NCI-H526 treated with DMSO at 0.1 percent for 48 hours (cell line): ENCODE results near the gene TNNT2.

Experiments used
- DNase-seq: peaks from one replicate; lab custom pipeline; 2025; lab: John Stamatoyannopoulos, UW

TNNT2 gene

DNA sequence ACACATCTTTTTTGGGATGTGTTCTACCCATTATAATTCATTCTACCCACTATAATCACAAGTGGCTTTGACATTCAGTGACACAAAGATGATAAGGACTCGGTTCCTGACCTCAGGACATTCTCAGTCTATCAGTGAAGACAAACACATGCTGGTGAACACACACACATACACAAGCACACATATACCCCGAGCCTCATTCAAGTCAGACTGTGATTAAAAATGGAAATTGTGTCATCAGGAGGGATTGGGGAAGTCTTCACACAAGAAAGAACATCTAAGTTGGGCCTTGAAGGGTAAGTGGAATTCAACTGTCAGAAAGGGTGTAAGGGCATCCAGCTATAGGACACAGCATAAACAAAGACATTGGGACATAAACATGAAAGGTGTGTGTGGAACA lies 24.2 kb upstream of the TNNT2 start:
- DNase-seq, result no peak

- no peak for DNase-seq
Observed at GRCh38 chr1:201400852-201401230, 23.4 kb upstream of the TNNT2 start.

GRCh38 chr1:201400212-201400851 lies 22.9 kb upstream of the TNNT2 start:
- DNase-seq, result no peak

- DNase-seq, result peak; percentile 40
Observed at GRCh38 chr1:201399352-201400126, 22.1 kb upstream of the TNNT2 start.

DNA sequence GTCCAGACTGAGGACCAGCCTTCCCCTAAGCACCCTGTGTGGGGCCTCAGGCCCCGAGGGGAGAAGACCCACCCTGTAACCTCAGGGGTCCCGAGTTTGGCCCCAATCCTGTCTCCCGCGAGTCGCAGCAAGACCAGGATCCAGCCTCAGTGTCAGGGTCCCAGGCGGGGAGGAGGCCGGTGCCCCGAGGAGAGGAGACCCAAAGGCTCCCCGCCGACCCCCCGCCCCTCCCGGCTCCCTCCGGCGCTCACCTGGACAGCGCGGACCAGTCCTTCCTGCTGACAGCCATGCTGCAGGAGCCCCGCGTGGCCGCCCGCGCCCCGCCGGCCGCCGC lies 21.5 kb upstream of the TNNT2 start, which contains the start of gene LAD1:
Gene LAD1, minus strand, starts transcription at position 307 of the 334 bp plus-strand sequence. Its CDS starts 18 bp downstream, at position 289.
- DNase-seq, result no peak

DNA sequence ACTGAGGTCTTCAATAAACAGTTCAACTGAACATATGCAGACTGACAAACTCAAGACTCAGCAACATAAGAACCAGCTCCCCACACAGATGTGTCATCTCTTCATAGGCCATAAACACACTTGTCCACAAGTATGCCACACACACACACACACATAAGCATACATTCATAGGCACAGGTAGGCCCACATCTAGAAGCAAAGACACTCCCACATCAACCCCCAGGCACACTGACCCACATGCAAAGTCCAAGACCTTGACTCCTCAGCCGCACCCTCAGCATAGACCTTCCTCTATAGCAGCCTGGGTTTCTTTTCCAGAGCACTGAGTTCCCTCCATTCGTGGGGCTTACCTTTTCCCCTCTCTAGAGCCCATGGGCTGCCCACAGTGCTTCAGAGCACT lies 20.2 kb upstream of the TNNT2 start:
- no peak for DNase-seq

- DNase-seq, result no peak
Observed at GRCh38 chr1:201396861-201397464, 19.5 kb upstream of the TNNT2 start.

DNA sequence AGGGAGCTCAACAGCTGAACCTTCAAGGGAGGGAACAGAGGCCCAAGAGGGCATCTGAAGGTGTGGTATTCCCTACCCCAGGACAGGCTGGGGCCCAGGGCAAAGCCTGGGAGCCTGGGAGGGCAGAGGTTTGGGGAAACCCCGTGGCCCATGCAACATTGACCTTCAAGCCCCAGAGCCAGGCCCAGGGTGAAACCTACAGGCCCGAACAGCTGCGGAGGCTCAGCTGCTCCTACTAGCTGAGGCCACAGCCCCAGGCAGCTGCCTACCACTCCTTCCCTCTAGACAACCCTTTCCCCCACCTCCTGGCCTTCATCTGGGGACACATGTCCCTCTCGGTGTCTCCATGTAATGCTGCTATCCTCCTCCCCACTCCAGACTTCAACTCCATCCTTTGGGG lies 18.5 kb upstream of the TNNT2 start:
- DNase-seq, result no peak

GRCh38 chr1:201394591-201394990 lies 17.1 kb upstream of the TNNT2 start:
- no peak for DNase-seq

GRCh38 chr1:201393076-201393475 lies 15.6 kb upstream of the TNNT2 start:
- no peak for DNase-seq

- DNase-seq, result no peak
Observed at GRCh38 chr1:201391651-201392511, 14.4 kb upstream of the TNNT2 start.

DNA sequence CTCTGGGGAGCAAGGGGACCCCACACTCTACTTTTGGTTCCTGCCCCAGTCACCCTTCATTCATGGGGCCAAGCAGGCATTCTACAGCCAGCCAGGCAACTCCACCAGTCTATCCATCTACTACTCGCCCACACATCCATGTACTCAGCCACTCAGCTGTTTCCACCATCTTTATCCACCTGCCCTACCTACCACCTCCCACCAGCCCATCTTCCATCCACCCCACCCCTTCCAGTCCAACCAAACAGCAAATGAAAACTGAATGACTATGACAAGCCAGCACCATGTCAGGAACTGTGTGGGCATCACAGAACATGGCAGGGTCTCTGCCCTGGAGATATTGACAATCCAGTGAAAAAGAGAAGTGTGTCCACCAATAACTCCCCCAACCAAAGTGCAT lies 13.7 kb upstream of the TNNT2 start:
- no peak for DNase-seq

DNA sequence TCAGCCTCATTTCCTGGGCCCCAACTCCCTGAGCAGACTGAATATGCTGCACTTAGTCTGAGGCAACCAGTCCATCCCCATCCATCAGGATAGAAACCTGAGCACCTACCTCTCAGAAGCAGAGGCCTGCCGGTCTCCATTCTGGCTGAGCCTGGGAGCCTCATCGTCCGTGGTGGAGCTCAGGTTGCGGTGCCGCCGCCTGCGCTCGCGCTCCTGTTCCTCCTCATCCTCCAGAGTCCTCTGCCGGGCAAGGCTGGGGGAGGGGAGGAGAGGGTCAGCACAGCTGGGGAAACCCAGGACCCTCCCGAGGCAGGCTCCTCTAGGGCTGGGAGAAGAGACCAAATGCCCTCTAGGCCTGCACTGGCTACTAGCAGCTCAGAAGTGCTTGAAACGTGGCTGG lies 11.6 kb upstream of the TNNT2 start:
- DNase-seq, result no peak

DNA sequence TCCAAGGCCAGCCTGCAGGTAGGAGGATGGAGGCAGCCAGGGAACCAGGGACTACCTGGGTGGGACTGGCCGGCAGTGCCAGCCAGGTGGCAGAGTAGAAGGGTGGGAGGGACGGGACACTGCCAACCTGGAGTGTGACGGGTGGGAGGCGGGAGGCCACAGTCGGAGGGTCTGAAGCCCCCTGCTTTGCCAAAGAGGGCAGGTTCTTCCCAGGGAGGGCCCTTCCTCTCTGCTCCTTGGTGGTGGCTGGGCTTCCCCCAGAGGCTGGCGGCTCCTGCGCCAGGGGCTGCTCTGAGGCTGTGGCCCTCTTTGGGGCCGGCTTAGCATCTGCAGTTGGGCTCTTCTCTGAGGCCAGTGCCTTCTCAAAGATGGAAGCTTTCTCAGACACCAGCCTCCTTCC lies 8.7 kb upstream of the TNNT2 start:
- no peak for DNase-seq

DNA sequence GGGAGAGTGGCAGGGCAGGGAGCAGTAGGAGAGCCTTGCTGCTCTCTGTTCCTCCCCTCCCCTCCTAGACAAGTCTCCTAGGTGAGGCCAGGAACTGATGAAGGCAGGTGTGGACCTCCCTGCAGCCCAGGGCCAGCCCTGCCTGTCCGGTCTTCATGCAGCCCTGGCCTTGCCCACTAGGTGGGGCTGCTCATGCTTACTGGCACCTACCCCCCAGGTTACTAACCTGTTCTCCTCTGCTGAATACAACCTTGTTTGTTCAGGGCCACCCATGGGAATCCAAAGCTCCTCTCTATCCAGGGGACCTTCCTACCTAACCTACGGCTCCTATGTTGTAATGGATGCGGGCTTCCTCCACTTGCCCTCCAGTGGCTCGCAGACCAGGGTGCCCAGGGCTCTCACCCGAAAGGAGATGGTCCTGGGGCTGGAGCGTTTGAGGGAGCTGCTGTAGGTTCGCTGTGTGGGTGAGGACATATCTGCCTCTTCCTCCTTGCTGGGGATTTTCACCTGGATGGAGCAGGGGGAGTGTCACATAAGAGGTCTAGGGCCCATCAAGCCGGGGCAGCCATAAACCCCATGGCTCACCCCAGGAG lies 7.9 kb upstream of the TNNT2 start:
- peak; percentile 40 for DNase-seq

DNA sequence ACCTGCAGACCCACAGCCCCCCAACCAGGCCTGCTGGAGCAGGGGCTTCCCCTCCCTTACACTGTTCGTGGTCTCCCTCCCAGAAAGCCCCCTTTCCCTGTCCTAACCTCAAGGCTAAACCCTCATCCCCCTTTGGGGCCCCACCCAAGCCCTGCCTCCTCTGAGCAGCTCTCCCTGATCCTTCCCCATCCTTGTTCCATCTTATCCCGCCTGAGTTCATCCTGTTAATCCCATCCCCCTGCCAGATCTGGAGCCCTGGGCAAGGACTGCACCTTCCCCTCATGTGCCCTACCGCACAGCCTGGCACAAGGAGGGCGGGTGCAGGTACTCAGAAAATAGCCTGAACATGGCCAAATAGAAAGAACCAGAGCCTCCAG lies 6.9 kb upstream of the TNNT2 start:
- no peak for DNase-seq

GRCh38 chr1:201383647-201384405 lies 6.3 kb upstream of the TNNT2 start:
- DNase-seq, result no peak

DNA sequence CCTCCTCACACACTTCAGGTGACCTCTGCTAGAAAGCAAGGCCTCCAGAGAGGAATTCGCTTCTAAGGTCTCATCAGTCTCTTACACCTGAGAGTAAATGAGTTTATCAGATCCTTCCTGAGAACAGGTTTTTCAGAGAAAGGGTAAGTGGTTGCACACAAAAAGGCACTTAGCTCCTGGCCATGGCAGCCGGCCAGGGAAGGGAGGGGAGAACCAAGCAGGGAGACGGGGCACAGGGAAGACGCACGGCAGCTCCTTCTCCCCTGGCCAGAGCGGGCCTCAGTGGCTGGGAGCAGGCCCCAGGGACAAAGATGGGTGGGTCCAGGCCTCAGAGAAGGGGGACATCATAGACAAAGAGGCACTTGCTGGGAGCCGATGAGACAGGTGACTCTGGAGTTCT lies 3.6 kb upstream of the TNNT2 start:
- DNase-seq, result no peak

DNA sequence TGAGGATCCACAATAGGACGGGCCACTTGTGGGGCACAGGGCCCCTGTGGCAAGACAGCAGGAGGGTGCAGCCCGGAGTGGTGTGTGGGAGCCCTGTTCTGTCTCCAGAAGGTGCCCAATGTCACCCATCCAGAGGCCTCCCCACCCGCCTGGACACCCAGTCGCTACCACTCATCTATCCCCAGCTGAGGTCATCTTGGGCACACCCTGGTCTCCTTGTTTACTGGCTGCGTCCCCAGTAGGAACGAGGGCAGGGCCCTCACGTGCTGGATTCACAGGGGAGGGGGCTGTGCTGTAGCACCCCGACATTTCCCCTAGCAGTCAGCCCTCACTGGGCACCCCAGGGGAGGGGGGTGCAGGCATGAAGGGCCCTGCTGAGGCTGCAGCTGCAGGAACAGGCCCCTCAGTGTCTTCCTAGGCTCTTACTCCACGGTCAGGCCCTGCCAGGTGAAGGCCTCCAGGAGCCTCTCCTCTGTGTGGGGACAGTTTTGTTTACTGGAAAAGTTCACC lies 2.3 kb upstream of the TNNT2 start:
- no peak for DNase-seq

GRCh38 chr1:201378804-201379203 lies 1.3 kb upstream of the TNNT2 start:
- DNase-seq, result no peak
